Endothelial cell of umbilical vein (primary cell): ENCODE results near the gene SLC22A23.

Source experiments
- CTCF ChIP-seq, 2 donors: IDR thresholded peaks; 1 replicate in 1 of 2; 2 replicates in 1 of 2; pipeline ENCODE4 v1.5.1; 2011; ENCODE audit warnings: low read length in 2 of 2, mild to moderate bottlenecking in 2 of 2, moderate library complexity in 2 of 2, control low read depth in 1 of 2, inconsistent platforms in 1 of 2, low read depth in 1 of 2; ENCODE audit not compliant: insufficient read depth in 1 of 2; ENCODE audit errors: extremely low read depth in 1 of 2
- EZH2 ChIP-seq: IDR thresholded peaks from 2 replicates; pipeline ENCODE4 v1.6.1; 2012; ENCODE audit warnings: borderline replicate concordance, low read depth, mild to moderate bottlenecking, moderate library complexity, low read length, inconsistent platforms; ENCODE audit not compliant: severe bottlenecking
- FOS ChIP-seq: IDR thresholded peaks from 2 replicates; pipeline ENCODE4 v1.6.1; 2011; ENCODE audit warnings: mild to moderate bottlenecking, low read length, moderate library complexity, borderline replicate concordance; ENCODE audit not compliant: insufficient read depth
- GATA2 ChIP-seq: IDR thresholded peaks from 2 replicates; pipeline ENCODE4 v1.7.0; 2011; ENCODE audit warnings: low read depth, mild to moderate bottlenecking, moderate library complexity, mixed read lengths, low read length; ENCODE audit not compliant: insufficient read length, insufficient read depth
- JUN ChIP-seq: IDR thresholded peaks from 2 replicates; pipeline ENCODE4 v1.6.1; 2011; ENCODE audit warnings: borderline replicate concordance, low read depth; ENCODE audit not compliant: insufficient read length, insufficient read depth
- MAX ChIP-seq: IDR thresholded peaks from 2 replicates; pipeline ENCODE4 v1.6.1; 2011; ENCODE audit not compliant: insufficient read depth, insufficient read length
- MYC ChIP-seq: IDR thresholded peaks from one replicate; pipeline ENCODE4 v1.6.1; 2011; ENCODE audit warnings: mild to moderate bottlenecking, low read depth, low read length
- POLR2A ChIP-seq: IDR thresholded peaks from 2 replicates; pipeline ENCODE4 v1.6.1; 2012; ENCODE audit warnings: low read depth, mild to moderate bottlenecking, control low read depth, low read length
- POLR2AphosphoS5 ChIP-seq: IDR thresholded peaks from 2 replicates; pipeline ENCODE4 v1.6.1; 2012; ENCODE audit warnings: low read depth, mild to moderate bottlenecking, control low read depth, low read length, moderate library complexity; ENCODE audit not compliant: insufficient read depth

GRCh38 chr6:3392930-3393835 is 63.7 kb downstream of the SLC22A23 start:
- TF ChIP-seq POLR2A (no peak), CTCF (IDR thresholded peaks at IDR 0.05; ENCODE audit: extremely low read depth in 1 of 2, insufficient read depth in 1 of 2, low read depth in 1 of 2, low read length in 2 of 2) (no peak), MYC (no peak), POLR2AphosphoS5 (no peak), EZH2 (no peak), GATA2 (no peak), MAX (no peak), JUN (no peak), FOS (no peak)
